Chondrocyte (in vitro differentiated cells): ENCODE results near the gene SERP2. TPM values are rescaled to one million over a fixed set of nuclear protein-coding genes. Genes with fewer than 3 reads are reported as not detected.

Source experiments
- DNase-seq: peaks from one replicate; pipeline ENCODE4 v3.0.0; 2021; ENCODE audit warnings: mixed read lengths, low spot score
- H3K27ac Mint-ChIP-seq: one replicate; pipeline ENCODE4 v1.8.0; 2021; ENCODE audit warnings: mild to moderate bottlenecking, moderate library complexity, mixed read lengths; ENCODE audit not compliant: unreplicated experiment
- H3K27me3 Mint-ChIP-seq: 2 replicates; pipeline ENCODE4 v1.8.0; 2021; ENCODE audit warnings: low read depth, mixed read lengths
- H3K36me3 Mint-ChIP-seq: 2 replicates; pipeline ENCODE4 v1.8.0; 2021; ENCODE audit warnings: low read depth, mixed read lengths
- H3K4me1 Mint-ChIP-seq: 2 replicates; pipeline ENCODE4 v1.8.0; 2021; ENCODE audit warnings: low read depth, mild to moderate bottlenecking, mixed read lengths
- H3K4me3 Mint-ChIP-seq: one replicate; pipeline ENCODE4 v1.8.0; 2021; ENCODE audit warnings: mild to moderate bottlenecking, moderate library complexity, mixed read lengths; ENCODE audit not compliant: unreplicated experiment
- H3K9me3 Mint-ChIP-seq: 2 replicates; pipeline ENCODE4 v1.8.0; 2021; ENCODE audit warnings: low read depth, mixed read lengths
- total RNA-seq: library from RNA; stranded (reverse); gene quantifications from 3 replicates; pipeline ENCODE4 v1.2.1, GENCODE V29; 2021
- TF ChIP-seq, protein P1 (sequence below): fragments of 200-600 bp; sonication (generic); IDR thresholded peaks from 2 replicates; pipeline ENCODE4 v1.5.0; 2021; ENCODE audit warnings: antibody characterized with exemption, mild to moderate bottlenecking, moderate library complexity

SERP2 gene
- total RNA-seq, 1 donor from 2014 or later, result 6.7 TPM

DNA sequence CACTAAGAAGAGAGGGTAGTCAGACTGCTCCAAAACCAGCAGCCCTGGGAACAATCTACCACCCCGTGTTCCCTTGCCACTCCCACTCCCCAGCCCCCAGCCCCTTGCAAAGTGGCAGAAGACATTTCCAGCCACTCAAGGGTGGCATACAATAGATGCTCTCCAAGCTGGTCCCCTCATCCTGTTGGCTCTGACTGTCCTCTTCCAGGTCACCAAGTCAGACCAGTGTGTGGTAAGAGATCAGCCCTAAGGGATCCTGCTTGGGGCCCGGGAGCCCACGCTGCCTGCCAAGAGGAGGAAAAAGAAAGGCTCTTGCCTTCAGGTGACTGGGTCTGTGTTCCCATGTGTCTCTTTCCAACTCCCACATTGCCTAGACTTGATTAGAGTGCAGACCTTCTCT lies 25.0 kb downstream of the SERP2 start:
- Mint-ChIP-seq H3K9me3 (no peaks in the 10 kb centered on the region), H3K27ac (no peak overlapping the region), H3K36me3 (no peaks in the 10 kb centered on the region), H3K27me3 (no peaks in the 10 kb centered on the region), H3K4me3 (no peak overlapping the region), H3K4me1 (peaks cover 21% of the 10 kb centered on the region)
- TF ChIP-seq, protein P1, sequence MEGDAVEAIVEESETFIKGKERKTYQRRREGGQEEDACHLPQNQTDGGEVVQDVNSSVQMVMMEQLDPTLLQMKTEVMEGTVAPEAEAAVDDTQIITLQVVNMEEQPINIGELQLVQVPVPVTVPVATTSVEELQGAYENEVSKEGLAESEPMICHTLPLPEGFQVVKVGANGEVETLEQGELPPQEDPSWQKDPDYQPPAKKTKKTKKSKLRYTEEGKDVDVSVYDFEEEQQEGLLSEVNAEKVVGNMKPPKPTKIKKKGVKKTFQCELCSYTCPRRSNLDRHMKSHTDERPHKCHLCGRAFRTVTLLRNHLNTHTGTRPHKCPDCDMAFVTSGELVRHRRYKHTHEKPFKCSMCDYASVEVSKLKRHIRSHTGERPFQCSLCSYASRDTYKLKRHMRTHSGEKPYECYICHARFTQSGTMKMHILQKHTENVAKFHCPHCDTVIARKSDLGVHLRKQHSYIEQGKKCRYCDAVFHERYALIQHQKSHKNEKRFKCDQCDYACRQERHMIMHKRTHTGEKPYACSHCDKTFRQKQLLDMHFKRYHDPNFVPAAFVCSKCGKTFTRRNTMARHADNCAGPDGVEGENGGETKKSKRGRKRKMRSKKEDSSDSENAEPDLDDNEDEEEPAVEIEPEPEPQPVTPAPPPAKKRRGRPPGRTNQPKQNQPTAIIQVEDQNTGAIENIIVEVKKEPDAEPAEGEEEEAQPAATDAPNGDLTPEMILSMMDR, result no peak
- DNase-seq, result no peak

DNA sequence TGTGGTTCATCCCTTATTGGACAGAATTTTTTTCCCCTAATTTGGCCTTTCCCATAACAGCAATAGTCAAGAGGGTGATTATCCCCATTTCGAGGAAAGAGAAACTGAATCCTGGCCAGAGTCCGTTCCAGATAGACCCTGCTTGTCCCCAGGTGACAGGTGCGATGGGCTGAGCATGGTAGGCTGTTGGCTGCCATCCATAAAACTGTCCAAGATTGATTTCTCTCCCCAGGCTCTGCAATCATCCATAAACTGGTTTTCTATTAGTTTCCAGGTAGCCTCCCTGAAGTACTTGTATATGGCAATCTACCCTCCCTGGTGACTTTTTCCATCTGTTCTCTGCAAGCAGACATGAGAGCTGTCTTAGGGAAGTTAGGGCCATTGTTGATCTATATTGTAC lies 25.4 kb downstream of the SERP2 start:
- no peak overlapping the region for H3K4me3 Mint-ChIP-seq
- H3K27ac Mint-ChIP-seq, result no peak overlapping the region
- peaks cover 18% of the 10 kb centered on the region for H3K4me1 Mint-ChIP-seq
- H3K36me3 Mint-ChIP-seq, result no peaks in the 10 kb centered on the region
- no peaks in the 10 kb centered on the region for H3K9me3 Mint-ChIP-seq
- TF ChIP-seq, protein P1, result no peak
- no peak for DNase-seq
- no peaks in the 10 kb centered on the region for H3K27me3 Mint-ChIP-seq

DNA sequence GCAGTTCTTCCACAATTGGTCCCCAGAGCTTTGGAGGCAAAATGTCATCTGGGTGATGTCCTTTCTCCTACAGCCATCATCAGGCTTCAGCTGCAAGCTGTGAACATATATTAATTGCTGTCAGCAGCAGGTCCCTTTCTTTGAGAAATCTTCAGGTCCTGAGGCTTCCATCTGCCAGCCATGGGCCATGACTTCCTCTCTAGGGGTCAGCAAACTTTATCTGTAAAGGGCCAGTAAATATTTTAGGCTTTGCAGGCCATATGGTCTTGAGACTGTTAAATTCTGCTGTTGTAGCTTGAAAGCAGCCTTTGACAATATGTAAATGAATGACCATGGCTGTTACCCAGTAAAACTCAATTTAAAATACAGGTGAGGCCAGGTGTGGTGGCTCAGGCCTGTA lies 27.1 kb downstream of the SERP2 start:
- H3K4me3 Mint-ChIP-seq, result no peak overlapping the region

DNA sequence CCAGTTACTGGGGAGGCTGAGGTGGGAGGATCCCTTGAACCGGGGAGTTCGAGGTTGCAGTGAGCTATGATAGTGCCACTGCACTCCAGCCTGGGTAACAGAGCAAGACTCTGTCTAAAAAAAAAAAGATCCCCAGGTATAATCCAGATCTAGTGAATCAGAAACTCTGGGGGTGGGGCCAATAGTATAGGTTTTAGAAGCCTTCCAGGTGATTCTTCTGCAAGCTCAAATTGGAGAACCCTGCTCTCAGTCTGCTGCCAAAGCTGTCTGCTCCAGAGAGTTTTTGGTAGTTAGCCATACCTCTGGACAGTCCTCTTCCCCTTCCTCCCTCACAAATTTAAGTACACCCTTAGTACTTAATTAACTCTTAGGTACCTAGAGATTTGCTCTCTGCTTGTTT lies 28.0 kb downstream of the SERP2 start:
- no peak for DNase-seq
- Mint-ChIP-seq H3K27me3 (peaks cover 1% of the 10 kb centered on the region), H3K4me1 (peaks cover 17% of the 10 kb centered on the region), H3K4me3 (no peak overlapping the region), H3K36me3 (no peaks in the 10 kb centered on the region), H3K9me3 (no peaks in the 10 kb centered on the region), H3K27ac (no peak overlapping the region)
- TF ChIP-seq, protein P1, result no peak

More for the DNA sequence above, 27.1 kb downstream of the SERP2 start:
- DNase-seq, result no peak
- no peak overlapping the region for H3K27ac Mint-ChIP-seq
- no peaks in the 10 kb centered on the region for H3K36me3 Mint-ChIP-seq
- H3K4me1 Mint-ChIP-seq, result peaks cover 21% of the 10 kb centered on the region
- peaks cover 1% of the 10 kb centered on the region for H3K27me3 Mint-ChIP-seq
- TF ChIP-seq, protein P1, result no peak
- H3K9me3 Mint-ChIP-seq, result no peaks in the 10 kb centered on the region

DNA sequence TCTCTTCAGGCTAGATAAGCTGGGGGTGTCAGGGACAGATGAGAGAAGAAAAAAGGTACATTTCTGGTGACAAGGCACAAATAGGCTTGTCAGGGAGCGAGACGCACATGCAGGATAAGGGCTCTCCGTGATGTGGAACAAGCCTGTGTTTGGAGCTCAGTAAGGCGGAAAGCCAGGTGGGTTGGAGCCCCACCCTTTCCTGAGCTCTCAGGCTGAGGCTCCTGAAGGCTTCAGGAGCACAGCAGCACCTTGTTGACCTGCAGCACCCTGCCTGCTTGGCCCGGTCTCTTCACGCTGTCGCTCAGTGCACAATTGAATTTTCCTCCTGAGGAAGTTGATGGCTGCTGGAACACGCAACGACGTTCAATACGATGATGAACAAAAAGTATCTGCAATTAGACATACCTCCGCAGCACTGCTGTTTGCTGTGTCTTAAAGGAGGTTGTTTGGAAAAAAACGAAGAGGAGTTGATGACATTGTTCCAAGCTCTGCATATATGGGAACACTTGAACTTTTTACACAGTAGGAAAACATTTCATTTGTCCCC lies 29.3 kb downstream of the SERP2 start:
- Mint-ChIP-seq H3K9me3 (no peaks in the 10 kb centered on the region), H3K4me1 (peaks cover 3% of the 10 kb centered on the region), H3K27ac (no peak overlapping the region), H3K27me3 (peaks cover 1% of the 10 kb centered on the region), H3K4me3 (no peak overlapping the region), H3K36me3 (no peaks in the 10 kb centered on the region)
- DNase-seq, result no peak
- TF ChIP-seq, protein P1, result no peak
